A549 (cell line): ENCODE results near the gene DCAKD. TPM values are rescaled to one million over a fixed set of nuclear protein-coding genes. Genes with fewer than 3 reads are reported as not detected.
A peak's percentile ranks its signal among the peaks of the same experiment; 100 is the strongest.

Experiments
- ATAC-seq, 2 experiments: fragments of 200-7000 bp in 1 of 2; fragments of >200 bp in 1 of 2; cut with Nextera tagmentation in 1 of 2; cut with Tn5 transposase in 1 of 2; 3 replicates each; pipeline versions ENCODE4 v1.8.0 to v1.9.1; 2018 to 2020; ENCODE audit warnings: mild to moderate bottlenecking in 1 of 2, moderate library complexity in 1 of 2
- CTCF ChIA-PET: fragments of 300-600 bp; sonication (Branson Sonifier 250); formaldehyde crosslinking; extraction: SDS; loops from one replicate; lab custom pipeline; 2021; ENCODE audit warnings: antibody characterized with exemption, inconsistent platforms; lab: Yijun Ruan, JAX
- POLR2A ChIA-PET: fragments of 350-600 bp; formaldehyde crosslinking; extraction: SDS; loops from one replicate; lab custom pipeline; 2021; ENCODE audit warnings: antibody characterized with exemption, inconsistent platforms; lab: Yijun Ruan, JAX
- DNase-seq, 2 experiments: peaks; one replicate each; pipeline versions ENCODE4 v3.0.0 to v3.0.0-alpha.2; 2011 to 2016; ENCODE audit warnings: low read depth in 1 of 2, low spot score in 1 of 2
- FAIRE-seq: peaks from 2 replicates; lab custom pipeline; 2011; peaks lifted over from hg19 to GRCh38; lab: Jason Lieb, UNC
- H3K27ac ChIP-seq, 2 experiments: fragments of >200 bp; sonication (Bioruptor Twin); formaldehyde crosslinking; 3 replicates each; pipeline ENCODE4 v1.5.1; 2016 to 2017
- H3K4me1 ChIP-seq: fragments of >200 bp; sonication (Bioruptor Twin); formaldehyde crosslinking; 3 replicates; pipeline ENCODE4 v1.6.1; 2016
- H3K4me2 ChIP-seq: fragments of >200 bp; sonication (Bioruptor Twin); formaldehyde crosslinking; 3 replicates; pipeline ENCODE4 v1.6.1; 2016
- H3K4me3 ChIP-seq: fragments of >200 bp; sonication (Bioruptor Twin); formaldehyde crosslinking; 3 replicates; pipeline ENCODE4 v1.5.1; 2016
- H3K9me3 ChIP-seq: fragments of >200 bp; sonication (Bioruptor Twin); formaldehyde crosslinking; 3 replicates; pipeline ENCODE4 v1.6.1; 2016
- BCL3 ChIP-seq: fragments of >200 bp; sonication (Bioruptor Twin); formaldehyde crosslinking; IDR thresholded peaks from 3 replicates; pipeline ENCODE4 v1.6.1; 2016
- BHLHE40 ChIP-seq: IDR thresholded peaks from 2 replicates; pipeline ENCODE4 v1.6.1; 2012; ENCODE audit warnings: low read depth, low read length, inconsistent platforms
- CBX8 ChIP-seq: fragments of 200-600 bp; sonication (generic); IDR thresholded peaks from 2 replicates; pipeline ENCODE4 v1.6.1; 2016
- CEBPB ChIP-seq, 2 experiments: fragments of >200 bp in 1 of 2; sonication (Bioruptor Twin) in 1 of 2; formaldehyde crosslinking in 1 of 2; IDR thresholded peaks; 2 replicates each; pipeline ENCODE4 v1.6.1; 2012 to 2016
- CTCF ChIP-seq: fragments of >200 bp; sonication (Bioruptor Twin); formaldehyde crosslinking; IDR thresholded peaks from 3 replicates; pipeline ENCODE4 v1.5.1; 2016
- EP300 ChIP-seq, 2 experiments: fragments of >200 bp; sonication (Bioruptor Twin); formaldehyde crosslinking; IDR thresholded peaks; 2 replicates in 1 of 2; 3 replicates in 1 of 2; pipeline ENCODE4 v1.6.1; 2016 to 2017
- FOSB ChIP-seq: fragments of 250-450 bp; sonication (Bioruptor Pico); IDR thresholded peaks from 2 replicates; pipeline ENCODE4 v1.5.0; 2020; ENCODE audit warnings: mild to moderate bottlenecking, moderate library complexity
- KDM5A ChIP-seq: fragments of 200-600 bp; sonication (generic); IDR thresholded peaks from 2 replicates; pipeline ENCODE4 v1.6.1; 2016; ENCODE audit warnings: antibody characterized with exemption, mild to moderate bottlenecking
- NR3C1 ChIP-seq: fragments of >200 bp; sonication (Bioruptor Twin); formaldehyde crosslinking; IDR thresholded peaks from 3 replicates; pipeline ENCODE4 v1.6.1; 2017
- POLR2AphosphoS2 ChIP-seq: conservative IDR thresholded peaks from 2 replicates; pipeline ENCODE4 v1.6.1; 2012; ENCODE audit warnings: low read length, improper control_type of control experiment, inconsistent platforms
- RAD21 ChIP-seq, 2 experiments: fragments of >200 bp in 1 of 2; sonication (Bioruptor Twin) in 1 of 2; formaldehyde crosslinking in 1 of 2; IDR thresholded peaks in 1 of 2; conservative IDR thresholded peaks in 1 of 2; 2 replicates in 1 of 2; 3 replicates in 1 of 2; pipeline ENCODE4 v1.6.1; 2012 to 2018; ENCODE audit warnings: inconsistent platforms in 1 of 2
- RARB ChIP-seq: fragments of 250-450 bp; sonication (Bioruptor Pico); IDR thresholded peaks from 2 replicates; pipeline ENCODE4 v1.8.0; 2021; ENCODE audit warnings: mild to moderate bottlenecking, moderate library complexity
- SMC3 ChIP-seq: fragments of >200 bp; sonication (Bioruptor Twin); formaldehyde crosslinking; IDR thresholded peaks from 3 replicates; pipeline ENCODE4 v1.6.1; 2018; ENCODE audit warnings: inconsistent platforms
- SREBF2 ChIP-seq: fragments of 450-650 bp; IDR thresholded peaks from 2 replicates; pipeline ENCODE4 v1.6.1; 2014; ENCODE audit warnings: mild to moderate bottlenecking, moderate library complexity
- WGBS: methylation state at CpG from one replicate; pipeline ENCODE4 v1.1.6; 2017; ENCODE audit errors: missing lambda C conversion rate; 5-methylcytosine and 5-hydroxymethylcytosine counted together
- polyA plus RNA-seq, 4 experiments: library from polyadenylated mRNA; depleted of rRNA in 3 of 4; stranded (reverse); fragments of >200 nt; fragmentation: RNase III in 1 of 4; extraction: RNeasy Plus Mini Kit Qiagen cat#74134 plus additional on column Dnase treatment in 1 of 4; gene quantifications; 2 replicates in 3 of 4; 3 replicates in 1 of 4; pipeline ENCODE4 v1.2.3, GENCODE V29; 2011 to 2017
- TF ChIP-seq, protein P1 (sequence below): fragments of 250-450 bp; sonication (Bioruptor Pico); IDR thresholded peaks from 2 replicates; pipeline ENCODE4 v1.5.0; 2021; ENCODE audit warnings: mild to moderate bottlenecking, moderate library complexity, borderline replicate concordance
- TF ChIP-seq, protein P2 (sequence below): fragments of 150-350 bp; IDR thresholded peaks from 2 replicates; pipeline ENCODE4 v1.6.1; 2014; ENCODE audit warnings: low read depth, mild to moderate bottlenecking, low read length
- TF ChIP-seq, protein P3 (sequence below): IDR thresholded peaks from 2 replicates; pipeline ENCODE4 v1.6.1; 2012

DCAKD gene
- polyA plus RNA-seq, 2 of the 4 experiments (the other 2 are of a cell fraction): 18.7 to 21.4 TPM

DNA sequence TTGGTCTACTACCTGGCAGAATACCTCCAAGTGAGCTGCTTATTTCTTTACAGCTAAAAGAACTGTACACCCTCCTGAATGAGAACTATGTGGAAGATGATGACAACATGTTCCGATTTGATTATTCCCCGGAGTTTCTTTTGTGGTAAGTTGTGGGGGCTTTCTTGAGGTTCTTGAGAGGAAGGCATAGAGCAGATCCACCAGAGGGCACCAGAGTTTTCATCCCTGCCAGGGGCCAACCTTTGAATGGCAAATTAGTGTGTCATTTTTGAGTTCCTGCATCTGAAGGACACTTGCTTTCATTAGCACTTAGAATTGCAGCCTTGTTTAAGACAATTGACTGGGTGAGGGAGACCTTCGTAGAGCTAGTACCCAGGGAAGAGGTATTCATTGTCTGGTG lies 44.7 kb upstream of the DCAKD start:
- no peaks in the 10 kb centered on the region for H3K9me3 ChIP-seq
- TF ChIP-seq SMC3 (peak; percentile 68), NR3C1 (no peak), POLR2AphosphoS2 (0 out of 2 replicates have a peak, but pooled peaks have one; percentile 50), RAD21 (conservative IDR thresholded peaks at IDR 0.05 in 1 of 2, IDR thresholded peaks at IDR 0.05 in 1 of 2) (peak; percentile 34 to 46; a peak in 1 of 5 replicates), CTCF (peak; percentile 77)
- TF ChIP-seq, all 56 proteins: peak for 4
- peak; percentile 63 to 76 for DNase-seq
- POLR2A ChIA-PET: interaction anchor here (1.0 kb wide), 1 partner anchor 35 kb away, joined by 4 read pairs; the partner anchor contains the start of gene NMT1
- CTCF ChIA-PET: interaction anchor here (0.6 to 30.6 kb wide), 28 partner anchors 8 to 348 kb away, joined by 3 to 742 read pairs (median 10); partner anchors contain the start of genes ACBD4, HEXIM1, NMT1 and PLCD3
- WGBS: 66% methylated on average over 3 of the region's 3 CpGs
- Histone ChIP-seq H3K4me2 (no peak overlapping the region), H3K27ac (0 out of 6 replicates have a peak overlapping the region, but pooled peaks of 1 of the 2 experiments have one; percentile 1), H3K4me3 (no peak overlapping the region), H3K4me1 (peaks cover 38% of the 10 kb centered on the region)
- FAIRE-seq: no peak
- no peak for ATAC-seq

DNA sequence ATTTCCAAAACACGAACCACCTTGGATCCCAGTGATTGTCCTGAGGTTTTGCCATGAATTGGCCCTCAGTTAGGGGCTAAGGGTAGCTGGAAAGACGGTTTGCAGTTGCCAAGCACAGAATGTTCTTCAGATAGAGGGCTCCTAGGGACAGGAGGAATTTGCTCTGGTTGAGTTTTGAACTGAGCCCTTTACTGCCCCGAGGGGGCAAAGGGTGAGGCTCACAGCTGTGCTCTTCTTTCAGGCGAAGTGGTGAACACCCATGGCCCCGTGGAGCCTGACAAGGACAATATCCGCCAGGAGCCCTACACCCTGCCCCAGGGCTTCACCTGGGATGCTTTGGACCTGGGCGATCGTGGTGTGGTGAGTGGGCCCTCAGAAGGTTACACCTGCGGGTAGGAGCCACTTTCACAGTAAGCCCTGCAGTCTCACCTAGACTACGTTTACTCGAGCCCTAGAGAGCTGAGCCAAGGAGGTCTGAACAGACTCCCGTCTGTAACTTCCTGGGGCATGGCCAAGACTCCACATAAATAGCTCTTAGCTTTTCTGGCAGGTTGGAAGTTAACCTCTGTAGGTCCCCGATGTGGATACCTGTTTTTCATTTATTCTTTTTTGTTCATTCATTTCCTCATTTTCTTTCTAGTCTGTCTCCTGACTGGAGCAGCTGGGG lies 42.1 kb upstream of the DCAKD start:
- 60% methylated on average over 13 of the region's 13 CpGs for whole genome bisulfite sequencing
- POLR2A ChIA-PET: interaction anchor here (1.1 to 1.5 kb wide), 4 partner anchors 32 to 54 kb away, joined by 3 to 8 read pairs (median 4); partner anchors contain the start of genes HEXIM1 and NMT1
- Histone ChIP-seq H3K4me1 (peaks cover 48% of the 10 kb centered on the region), H3K4me3 (no peak overlapping the region), H3K27ac (peak overlapping the region; percentile 77 to 91), H3K4me2 (peak overlapping the region; percentile 63), H3K9me3 (no peaks in the 10 kb centered on the region)
- TF ChIP-seq, protein P1, sequence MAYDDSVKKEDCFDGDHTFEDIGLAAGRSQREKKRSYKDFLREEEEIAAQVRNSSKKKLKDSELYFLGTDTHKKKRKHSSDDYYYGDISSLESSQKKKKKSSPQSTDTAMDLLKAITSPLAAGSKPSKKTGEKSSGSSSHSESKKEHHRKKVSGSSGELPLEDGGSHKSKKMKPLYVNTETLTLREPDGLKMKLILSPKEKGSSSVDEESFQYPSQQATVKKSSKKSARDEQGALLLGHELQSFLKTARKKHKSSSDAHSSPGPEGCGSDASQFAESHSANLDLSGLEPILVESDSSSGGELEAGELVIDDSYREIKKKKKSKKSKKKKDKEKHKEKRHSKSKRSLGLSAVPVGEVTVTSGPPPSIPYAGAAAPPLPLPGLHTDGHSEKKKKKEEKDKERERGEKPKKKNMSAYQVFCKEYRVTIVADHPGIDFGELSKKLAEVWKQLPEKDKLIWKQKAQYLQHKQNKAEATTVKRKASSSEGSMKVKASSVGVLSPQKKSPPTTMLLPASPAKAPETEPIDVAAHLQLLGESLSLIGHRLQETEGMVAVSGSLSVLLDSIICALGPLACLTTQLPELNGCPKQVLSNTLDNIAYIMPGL (CRISPR knock-in tag): no peak
- TF ChIP-seq CEBPB (IDR thresholded peaks at IDR 0.05): no peak
- no peak for TF ChIP-seq CBX8
- no peak for TF ChIP-seq KDM5A
- no peak for TF ChIP-seq NR3C1
- TF ChIP-seq RARB (CRISPR knock-in tag): no peak
- no peak for TF ChIP-seq EP300 (IDR thresholded peaks at IDR 0.05)
- no peak for TF ChIP-seq BCL3
- TF ChIP-seq, protein P2, sequence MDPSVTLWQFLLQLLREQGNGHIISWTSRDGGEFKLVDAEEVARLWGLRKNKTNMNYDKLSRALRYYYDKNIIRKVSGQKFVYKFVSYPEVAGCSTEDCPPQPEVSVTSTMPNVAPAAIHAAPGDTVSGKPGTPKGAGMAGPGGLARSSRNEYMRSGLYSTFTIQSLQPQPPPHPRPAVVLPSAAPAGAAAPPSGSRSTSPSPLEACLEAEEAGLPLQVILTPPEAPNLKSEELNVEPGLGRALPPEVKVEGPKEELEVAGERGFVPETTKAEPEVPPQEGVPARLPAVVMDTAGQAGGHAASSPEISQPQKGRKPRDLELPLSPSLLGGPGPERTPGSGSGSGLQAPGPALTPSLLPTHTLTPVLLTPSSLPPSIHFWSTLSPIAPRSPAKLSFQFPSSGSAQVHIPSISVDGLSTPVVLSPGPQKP: no peak
- TF ChIP-seq SREBF2: no peak
- no peak for TF ChIP-seq BHLHE40
- TF ChIP-seq, protein P3, sequence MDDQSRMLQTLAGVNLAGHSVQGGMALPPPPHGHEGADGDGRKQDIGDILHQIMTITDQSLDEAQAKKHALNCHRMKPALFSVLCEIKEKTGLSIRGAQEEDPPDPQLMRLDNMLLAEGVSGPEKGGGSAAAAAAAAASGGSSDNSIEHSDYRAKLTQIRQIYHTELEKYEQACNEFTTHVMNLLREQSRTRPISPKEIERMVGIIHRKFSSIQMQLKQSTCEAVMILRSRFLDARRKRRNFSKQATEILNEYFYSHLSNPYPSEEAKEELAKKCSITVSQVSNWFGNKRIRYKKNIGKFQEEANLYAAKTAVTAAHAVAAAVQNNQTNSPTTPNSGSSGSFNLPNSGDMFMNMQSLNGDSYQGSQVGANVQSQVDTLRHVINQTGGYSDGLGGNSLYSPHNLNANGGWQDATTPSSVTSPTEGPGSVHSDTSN: no peak
- no peak for TF ChIP-seq FOSB (CRISPR knock-in tag)
- no peak for DNase-seq
- no peak for FAIRE-seq
- CTCF ChIA-PET: interaction anchor here (0.6 to 30.6 kb wide), 14 partner anchors 11 to 318 kb away, joined by 3 to 742 read pairs (median 5); partner anchors contain the start of genes ACBD4 and PLCD3
- ATAC-seq: peak; percentile 3 to 5; a peak in 3 of 6 replicates
